Liver (tissue), 3 donors: Measurements from ENCODE around the gene PERCC1.

Experiments
- EGR1 ChIP-seq, 2 donors: IDR thresholded peaks; 2 replicates each; pipeline ENCODE4 v1.6.1; 2016 to 2018; ENCODE audit warnings: antibody characterized with exemption in 2 of 2, low read depth in 2 of 2
- FOXA1 ChIP-seq: IDR thresholded peaks from 2 replicates; pipeline ENCODE4 v1.6.1; 2016; ENCODE audit warnings: antibody characterized with exemption
- GABPA ChIP-seq, 2 donors: IDR thresholded peaks in 1 of 2; conservative IDR thresholded peaks in 1 of 2; 2 replicates each; pipeline ENCODE4 v1.6.1; 2016; ENCODE audit warnings: antibody characterized with exemption in 2 of 2, mild to moderate bottlenecking in 1 of 2, moderate library complexity in 1 of 2
- JUND ChIP-seq, 2 donors: IDR thresholded peaks; 2 replicates each; pipeline ENCODE4 v1.6.1; 2016; ENCODE audit warnings: antibody characterized with exemption in 2 of 2
- RAD21 ChIP-seq, 2 donors: IDR thresholded peaks; 2 replicates each; pipeline ENCODE4 v1.6.1; 2016; ENCODE audit warnings: antibody characterized with exemption in 2 of 2, mild to moderate bottlenecking in 2 of 2
- RXRA ChIP-seq, 2 donors: IDR thresholded peaks; 2 replicates each; pipeline ENCODE4 v1.6.1; 2017 to 2018; ENCODE audit warnings: antibody characterized with exemption in 2 of 2, mild to moderate bottlenecking in 1 of 2
- SP1 ChIP-seq: IDR thresholded peaks from 2 replicates; pipeline ENCODE4 v1.6.1; 2018; ENCODE audit warnings: antibody characterized with exemption, mild to moderate bottlenecking
- TAF1 ChIP-seq: conservative IDR thresholded peaks from 2 replicates; pipeline ENCODE4 v1.6.1; 2016; ENCODE audit warnings: antibody characterized with exemption, mild to moderate bottlenecking
- YY1 ChIP-seq: IDR thresholded peaks from 2 replicates; pipeline ENCODE4 v1.6.1; 2016; ENCODE audit warnings: antibody characterized with exemption, mild to moderate bottlenecking
- TF ChIP-seq, protein P1 (sequence below): IDR thresholded peaks from 2 replicates; pipeline ENCODE4 v1.6.1; 2016; ENCODE audit warnings: antibody characterized with exemption
- TF ChIP-seq, protein P2 (sequence below): fragments of 150-350 bp; IDR thresholded peaks from 2 replicates; pipeline ENCODE4 v1.5.1; 2017; ENCODE audit warnings: improper control_type of control experiment, low read depth, low read length; ENCODE audit not compliant: missing input control
- TF ChIP-seq, protein P3 (sequence below): IDR thresholded peaks from 2 replicates; pipeline ENCODE4 v1.6.1; 2016; ENCODE audit warnings: antibody characterized with exemption
- TF ChIP-seq, protein P4 (sequence below): IDR thresholded peaks from 2 replicates; pipeline ENCODE4 v1.6.1; 2016; ENCODE audit warnings: antibody characterized with exemption, mild to moderate bottlenecking
- donor health status: healthy.
- donor health status: healthy.

DNA sequence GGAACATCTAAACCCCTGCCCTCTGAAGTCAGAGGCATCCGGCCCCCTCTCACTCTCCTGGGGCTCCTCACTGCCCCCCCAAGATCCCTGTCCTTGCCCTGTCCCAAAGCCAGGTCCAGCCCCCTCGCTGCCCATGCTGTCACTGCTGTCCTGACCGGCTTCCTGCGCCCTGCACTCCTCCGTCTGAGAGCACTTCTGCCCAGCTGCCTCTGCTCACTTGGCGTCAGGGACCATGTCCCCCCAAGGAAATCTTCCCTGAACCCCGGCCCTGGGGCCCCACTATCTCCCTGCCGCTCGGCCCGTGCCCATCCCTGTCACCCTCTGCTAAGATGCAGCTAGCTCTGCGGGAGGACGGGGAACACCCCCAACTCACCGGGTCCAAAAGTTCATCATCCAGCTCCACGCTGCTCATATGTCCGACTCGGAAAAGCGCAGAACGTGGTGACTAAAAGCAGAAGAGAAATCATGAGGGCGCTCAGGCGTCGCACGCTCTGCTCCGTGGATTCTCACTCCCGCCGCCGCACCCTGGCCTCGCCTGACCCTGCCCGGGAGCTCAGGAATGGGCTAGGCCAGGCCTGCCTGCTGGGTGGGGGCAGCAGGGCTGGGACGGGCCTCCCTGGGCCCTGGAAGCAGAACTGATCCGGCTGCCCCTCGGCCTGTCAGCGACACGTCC, 34.2 kb downstream of the PERCC1 start:
- no peak for TF ChIP-seq TAF1
- TF ChIP-seq, protein P1, sequence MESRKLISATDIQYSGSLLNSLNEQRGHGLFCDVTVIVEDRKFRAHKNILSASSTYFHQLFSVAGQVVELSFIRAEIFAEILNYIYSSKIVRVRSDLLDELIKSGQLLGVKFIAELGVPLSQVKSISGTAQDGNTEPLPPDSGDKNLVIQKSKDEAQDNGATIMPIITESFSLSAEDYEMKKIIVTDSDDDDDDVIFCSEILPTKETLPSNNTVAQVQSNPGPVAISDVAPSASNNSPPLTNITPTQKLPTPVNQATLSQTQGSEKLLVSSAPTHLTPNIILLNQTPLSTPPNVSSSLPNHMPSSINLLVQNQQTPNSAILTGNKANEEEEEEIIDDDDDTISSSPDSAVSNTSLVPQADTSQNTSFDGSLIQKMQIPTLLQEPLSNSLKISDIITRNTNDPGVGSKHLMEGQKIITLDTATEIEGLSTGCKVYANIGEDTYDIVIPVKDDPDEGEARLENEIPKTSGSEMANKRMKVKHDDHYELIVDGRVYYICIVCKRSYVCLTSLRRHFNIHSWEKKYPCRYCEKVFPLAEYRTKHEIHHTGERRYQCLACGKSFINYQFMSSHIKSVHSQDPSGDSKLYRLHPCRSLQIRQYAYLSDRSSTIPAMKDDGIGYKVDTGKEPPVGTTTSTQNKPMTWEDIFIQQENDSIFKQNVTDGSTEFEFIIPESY: no peak
- TF ChIP-seq, protein P2, sequence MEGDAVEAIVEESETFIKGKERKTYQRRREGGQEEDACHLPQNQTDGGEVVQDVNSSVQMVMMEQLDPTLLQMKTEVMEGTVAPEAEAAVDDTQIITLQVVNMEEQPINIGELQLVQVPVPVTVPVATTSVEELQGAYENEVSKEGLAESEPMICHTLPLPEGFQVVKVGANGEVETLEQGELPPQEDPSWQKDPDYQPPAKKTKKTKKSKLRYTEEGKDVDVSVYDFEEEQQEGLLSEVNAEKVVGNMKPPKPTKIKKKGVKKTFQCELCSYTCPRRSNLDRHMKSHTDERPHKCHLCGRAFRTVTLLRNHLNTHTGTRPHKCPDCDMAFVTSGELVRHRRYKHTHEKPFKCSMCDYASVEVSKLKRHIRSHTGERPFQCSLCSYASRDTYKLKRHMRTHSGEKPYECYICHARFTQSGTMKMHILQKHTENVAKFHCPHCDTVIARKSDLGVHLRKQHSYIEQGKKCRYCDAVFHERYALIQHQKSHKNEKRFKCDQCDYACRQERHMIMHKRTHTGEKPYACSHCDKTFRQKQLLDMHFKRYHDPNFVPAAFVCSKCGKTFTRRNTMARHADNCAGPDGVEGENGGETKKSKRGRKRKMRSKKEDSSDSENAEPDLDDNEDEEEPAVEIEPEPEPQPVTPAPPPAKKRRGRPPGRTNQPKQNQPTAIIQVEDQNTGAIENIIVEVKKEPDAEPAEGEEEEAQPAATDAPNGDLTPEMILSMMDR: no peak
- no peak for TF ChIP-seq YY1
- TF ChIP-seq FOXA1: no peak
- TF ChIP-seq SP1: no peak
- TF ChIP-seq GABPA (IDR thresholded peaks at IDR 0.05 in 1 of 2, conservative IDR thresholded peaks at IDR 0.05 in 1 of 2): no peak
- TF ChIP-seq RXRA (IDR thresholded peaks at IDR 0.05): no peak
- TF ChIP-seq, protein P3, sequence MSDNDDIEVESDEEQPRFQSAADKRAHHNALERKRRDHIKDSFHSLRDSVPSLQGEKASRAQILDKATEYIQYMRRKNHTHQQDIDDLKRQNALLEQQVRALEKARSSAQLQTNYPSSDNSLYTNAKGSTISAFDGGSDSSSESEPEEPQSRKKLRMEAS: no peak
- TF ChIP-seq EGR1 (IDR thresholded peaks at IDR 0.05; ENCODE audit: low read depth in 2 of 2): no peak
- no peak for TF ChIP-seq JUND (IDR thresholded peaks at IDR 0.05)
- TF ChIP-seq RAD21 (IDR thresholded peaks at IDR 0.05): no peak
- TF ChIP-seq, protein P4, sequence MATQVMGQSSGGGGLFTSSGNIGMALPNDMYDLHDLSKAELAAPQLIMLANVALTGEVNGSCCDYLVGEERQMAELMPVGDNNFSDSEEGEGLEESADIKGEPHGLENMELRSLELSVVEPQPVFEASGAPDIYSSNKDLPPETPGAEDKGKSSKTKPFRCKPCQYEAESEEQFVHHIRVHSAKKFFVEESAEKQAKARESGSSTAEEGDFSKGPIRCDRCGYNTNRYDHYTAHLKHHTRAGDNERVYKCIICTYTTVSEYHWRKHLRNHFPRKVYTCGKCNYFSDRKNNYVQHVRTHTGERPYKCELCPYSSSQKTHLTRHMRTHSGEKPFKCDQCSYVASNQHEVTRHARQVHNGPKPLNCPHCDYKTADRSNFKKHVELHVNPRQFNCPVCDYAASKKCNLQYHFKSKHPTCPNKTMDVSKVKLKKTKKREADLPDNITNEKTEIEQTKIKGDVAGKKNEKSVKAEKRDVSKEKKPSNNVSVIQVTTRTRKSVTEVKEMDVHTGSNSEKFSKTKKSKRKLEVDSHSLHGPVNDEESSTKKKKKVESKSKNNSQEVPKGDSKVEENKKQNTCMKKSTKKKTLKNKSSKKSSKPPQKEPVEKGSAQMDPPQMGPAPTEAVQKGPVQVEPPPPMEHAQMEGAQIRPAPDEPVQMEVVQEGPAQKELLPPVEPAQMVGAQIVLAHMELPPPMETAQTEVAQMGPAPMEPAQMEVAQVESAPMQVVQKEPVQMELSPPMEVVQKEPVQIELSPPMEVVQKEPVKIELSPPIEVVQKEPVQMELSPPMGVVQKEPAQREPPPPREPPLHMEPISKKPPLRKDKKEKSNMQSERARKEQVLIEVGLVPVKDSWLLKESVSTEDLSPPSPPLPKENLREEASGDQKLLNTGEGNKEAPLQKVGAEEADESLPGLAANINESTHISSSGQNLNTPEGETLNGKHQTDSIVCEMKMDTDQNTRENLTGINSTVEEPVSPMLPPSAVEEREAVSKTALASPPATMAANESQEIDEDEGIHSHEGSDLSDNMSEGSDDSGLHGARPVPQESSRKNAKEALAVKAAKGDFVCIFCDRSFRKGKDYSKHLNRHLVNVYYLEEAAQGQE: no peak
